Left renal cortex interstitium (tissue), 4 donors: ENCODE measurements around the gene TNFRSF25. TPM values are rescaled to one million over a fixed set of nuclear protein-coding genes. Genes with fewer than 3 reads are reported as not detected.
"Not testable (repeated sequence)": the region's sequence is repeated elsewhere in the genome, so short reads cannot be mapped to it uniquely, and the experiment has no call there.

Source experiments
- DNase-seq, 4 donors: peaks; one replicate each; pipeline ENCODE4 v3.0.0-alpha.2; 2013; ENCODE audit warnings: low read depth in 4 of 4, low spot score in 2 of 4, missing footprints in 1 of 4
- polyA plus RNA-seq, 4 donors: library from polyadenylated mRNA; unstranded; fragments of 120-200 nt; gene quantifications; one replicate each; pipeline ENCODE4 v1.2.1, GENCODE V29; 2013; ENCODE audit not compliant: insufficient read length in 4 of 4

The TNFRSF25 gene
- polyA plus RNA-seq, 4 donors: 7.0 to 25.9 (median 17.6) TPM

GRCh38 chr1:6440198-6441126 lies 25.5 kb downstream of the TNFRSF25 start:
- DNase-seq: no peak

- no peak for DNase-seq
These were observed 27.9 kb downstream of the TNFRSF25 start for GRCh38 chr1:6438047-6438525.

- not testable (repeated sequence) for DNase-seq
These were observed 28.8 kb downstream of the TNFRSF25 start for GRCh38 chr1:6437012-6437700.

GRCh38 chr1:6436277-6436676 lies 29.7 kb downstream of the TNFRSF25 start:
- DNase-seq: not testable (repeated sequence)

- no peak for DNase-seq
These were observed 30.4 kb downstream of the TNFRSF25 start for GRCh38 chr1:6435547-6435946.

GRCh38 chr1:6435129-6435528 lies 30.8 kb downstream of the TNFRSF25 start:
- DNase-seq: no peak

- DNase-seq: no peak
These were observed 31.8 kb downstream of the TNFRSF25 start for GRCh38 chr1:6434186-6434585.

- DNase-seq: not testable (repeated sequence)
These were observed 34.1 kb downstream of the TNFRSF25 start for GRCh38 chr1:6431645-6432579.

- not testable (repeated sequence) for DNase-seq
These were observed 36.1 kb downstream of the TNFRSF25 start for GRCh38 chr1:6429660-6430411.

GRCh38 chr1:6428453-6428852 lies 37.5 kb downstream of the TNFRSF25 start:
- DNase-seq: not testable (repeated sequence)

- DNase-seq: no peak
These were observed 38.3 kb downstream of the TNFRSF25 start for GRCh38 chr1:6427441-6428390.

GRCh38 chr1:6426972-6427350 lies 39.0 kb downstream of the TNFRSF25 start:
- no peak for DNase-seq

GRCh38 chr1:6426277-6426971 lies 39.5 kb downstream of the TNFRSF25 start:
- DNase-seq: no peak

- DNase-seq: no peak
These were observed 40.3 kb downstream of the TNFRSF25 start for GRCh38 chr1:6425658-6426057.

GRCh38 chr1:6424619-6425593 lies 41.1 kb downstream of the TNFRSF25 start, which contains the start of gene ESPN:
Gene ESPN, plus strand, starts transcription at chr1:6424776. Its CDS starts 180 bp downstream, at chr1:6424956.
- no peak for DNase-seq

- no peak for DNase-seq
These were observed 41.9 kb downstream of the TNFRSF25 start for GRCh38 chr1:6424000-6424565.
